ENCODE measurements around the gene ROPN1L. TPM values are rescaled to one million over a fixed set of nuclear protein-coding genes. Genes with fewer than 3 reads are reported as not detected.
A peak's percentile ranks its signal among the peaks of the same experiment; 100 is the strongest.

The ROPN1L gene
- total RNA-seq, 1 experiment from 2014 or later = 0.82 TPM

DNA sequence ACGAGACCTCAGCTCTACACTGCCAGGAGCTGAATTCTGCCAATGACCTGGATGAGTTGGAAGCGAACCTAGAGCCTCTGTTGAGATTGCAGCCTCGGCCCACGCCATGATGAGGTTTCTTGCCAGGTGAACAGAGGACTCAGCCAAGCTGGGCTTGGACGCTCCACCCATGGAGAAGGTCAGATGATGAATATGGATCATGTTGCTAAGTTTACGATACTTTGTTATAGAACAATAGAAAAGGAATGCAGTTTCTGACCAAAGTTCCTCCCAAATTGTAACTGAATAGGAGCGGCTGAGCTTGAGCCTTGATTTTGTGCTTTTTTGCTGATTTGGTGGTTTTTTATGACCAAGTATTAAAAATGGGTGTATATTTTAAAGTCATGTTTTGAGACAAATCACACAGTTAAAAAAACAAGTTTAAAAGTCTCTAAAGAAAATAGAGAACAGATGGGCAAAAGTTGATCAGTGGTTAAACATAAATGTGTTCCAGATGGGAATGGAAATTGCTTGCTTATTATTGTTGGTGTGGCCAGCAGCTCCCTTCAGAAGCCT lies 32.9 kb downstream of the ROPN1L start:
- TF ChIP-seq, protein P1, sequence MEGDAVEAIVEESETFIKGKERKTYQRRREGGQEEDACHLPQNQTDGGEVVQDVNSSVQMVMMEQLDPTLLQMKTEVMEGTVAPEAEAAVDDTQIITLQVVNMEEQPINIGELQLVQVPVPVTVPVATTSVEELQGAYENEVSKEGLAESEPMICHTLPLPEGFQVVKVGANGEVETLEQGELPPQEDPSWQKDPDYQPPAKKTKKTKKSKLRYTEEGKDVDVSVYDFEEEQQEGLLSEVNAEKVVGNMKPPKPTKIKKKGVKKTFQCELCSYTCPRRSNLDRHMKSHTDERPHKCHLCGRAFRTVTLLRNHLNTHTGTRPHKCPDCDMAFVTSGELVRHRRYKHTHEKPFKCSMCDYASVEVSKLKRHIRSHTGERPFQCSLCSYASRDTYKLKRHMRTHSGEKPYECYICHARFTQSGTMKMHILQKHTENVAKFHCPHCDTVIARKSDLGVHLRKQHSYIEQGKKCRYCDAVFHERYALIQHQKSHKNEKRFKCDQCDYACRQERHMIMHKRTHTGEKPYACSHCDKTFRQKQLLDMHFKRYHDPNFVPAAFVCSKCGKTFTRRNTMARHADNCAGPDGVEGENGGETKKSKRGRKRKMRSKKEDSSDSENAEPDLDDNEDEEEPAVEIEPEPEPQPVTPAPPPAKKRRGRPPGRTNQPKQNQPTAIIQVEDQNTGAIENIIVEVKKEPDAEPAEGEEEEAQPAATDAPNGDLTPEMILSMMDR (IDR thresholded peaks at IDR 0.05; ENCODE audit: unreplicated experiment) = no peak
- peaks cover 8% of the 10 kb centered on the region for H3K9me3 Mint-ChIP-seq (ENCODE audit: unreplicated experiment)
- CTCF ChIA-PET = interaction anchor here (0.6 to 1.0 kb wide), 2 partner anchors 54 to 708 kb away, joined by 3 to 4 read pairs; no protein-coding TSS in a partner anchor
- H3K4me1 Mint-ChIP-seq (ENCODE audit: insufficient read depth, unreplicated experiment) = peaks cover 13% of the 10 kb centered on the region
- no peak overlapping the region for H3K4me3 Mint-ChIP-seq (ENCODE audit: unreplicated experiment)
- intact Hi-C loops (cut with micrococcal nuclease) = no loop called here
- no TSS peak for BruUV-seq (replicated peaks)
- no peaks in the 10 kb centered on the region for H3K27me3 Mint-ChIP-seq (ENCODE audit: insufficient read depth, unreplicated experiment)
- no peaks in the 10 kb centered on the region for H3K36me3 Mint-ChIP-seq (ENCODE audit: insufficient read depth, unreplicated experiment)
- POLR2A ChIA-PET = no interaction called here
- H3K27ac Mint-ChIP-seq (ENCODE audit: low read depth, unreplicated experiment) = no peak overlapping the region
- DNase-seq (ENCODE audit: unreplicated experiment) = no peak

- CTCF ChIA-PET = interaction anchor here (1.0 to 1.1 kb wide), 2 partner anchors 24 to 152 kb away, joined by 3 to 4 read pairs; no protein-coding TSS in a partner anchor
Observed at GRCh38 chr5:10475931-10476676, 34.4 kb downstream of the ROPN1L start.

GRCh38 chr5:10476878-10477277 lies 35.2 kb downstream of the ROPN1L start:
- peaks cover 16% of the 10 kb centered on the region for H3K4me1 Mint-ChIP-seq (ENCODE audit: insufficient read depth, unreplicated experiment)
- H3K4me3 Mint-ChIP-seq (ENCODE audit: unreplicated experiment) = no peak overlapping the region
- intact Hi-C loops (cut with micrococcal nuclease) = no loop called here
- H3K36me3 Mint-ChIP-seq (ENCODE audit: insufficient read depth, unreplicated experiment) = no peaks in the 10 kb centered on the region
- H3K27me3 Mint-ChIP-seq (ENCODE audit: insufficient read depth, unreplicated experiment) = no peaks in the 10 kb centered on the region
- TF ChIP-seq, protein P1 (IDR thresholded peaks at IDR 0.05; ENCODE audit: unreplicated experiment) = no peak
- BruUV-seq (replicated peaks) = no TSS peak
- POLR2A ChIA-PET = interaction anchor here (1.0 kb wide), 1 partner anchor 11 kb away, joined by 6 read pairs; no protein-coding TSS in a partner anchor
- no peak for DNase-seq (ENCODE audit: unreplicated experiment)
- H3K9me3 Mint-ChIP-seq (ENCODE audit: unreplicated experiment) = peaks cover 8% of the 10 kb centered on the region
- H3K27ac Mint-ChIP-seq (ENCODE audit: low read depth, unreplicated experiment) = no peak overlapping the region
- CTCF ChIA-PET = interaction anchor here (1.0 to 1.1 kb wide), 3 partner anchors 21 to 151 kb away, joined by 3 to 4 read pairs (median 3); no protein-coding TSS in a partner anchor

More at GRCh38 chr5:10475931-10476676, 34.4 kb downstream of the ROPN1L start:
- POLR2A ChIA-PET = interaction anchor here (1.0 kb wide), 1 partner anchor 10 kb away, joined by 6 read pairs; no protein-coding TSS in a partner anchor
- no peaks in the 10 kb centered on the region for H3K27me3 Mint-ChIP-seq (ENCODE audit: insufficient read depth, unreplicated experiment)
- TF ChIP-seq, protein P1 (IDR thresholded peaks at IDR 0.05; ENCODE audit: unreplicated experiment) = no peak
- no peak overlapping the region for H3K27ac Mint-ChIP-seq (ENCODE audit: low read depth, unreplicated experiment)
- H3K4me3 Mint-ChIP-seq (ENCODE audit: unreplicated experiment) = no peak overlapping the region
- no peaks in the 10 kb centered on the region for H3K36me3 Mint-ChIP-seq (ENCODE audit: insufficient read depth, unreplicated experiment)
- peaks cover 16% of the 10 kb centered on the region for H3K4me1 Mint-ChIP-seq (ENCODE audit: insufficient read depth, unreplicated experiment)
- BruUV-seq (replicated peaks) = no TSS peak
- DNase-seq (ENCODE audit: unreplicated experiment) = no peak
- intact Hi-C loops (cut with micrococcal nuclease) = no loop called here
- H3K9me3 Mint-ChIP-seq (ENCODE audit: unreplicated experiment) = peaks cover 8% of the 10 kb centered on the region

GRCh38 chr5:10477943-10478342 lies 36.3 kb downstream of the ROPN1L start:
- DNase-seq (ENCODE audit: unreplicated experiment) = no peak
- intact Hi-C loops (cut with micrococcal nuclease) = no loop called here
- TF ChIP-seq, protein P1 (IDR thresholded peaks at IDR 0.05; ENCODE audit: unreplicated experiment) = no peak
- Mint-ChIP-seq H3K9me3 (ENCODE audit: unreplicated experiment) (peaks cover 6% of the 10 kb centered on the region), H3K4me1 (ENCODE audit: insufficient read depth, unreplicated experiment) (peaks cover 16% of the 10 kb centered on the region), H3K27me3 (ENCODE audit: insufficient read depth, unreplicated experiment) (no peaks in the 10 kb centered on the region), H3K4me3 (ENCODE audit: unreplicated experiment) (no peak overlapping the region), H3K27ac (ENCODE audit: low read depth, unreplicated experiment) (peak overlapping the region; percentile 50), H3K36me3 (ENCODE audit: insufficient read depth, unreplicated experiment) (no peaks in the 10 kb centered on the region)
- POLR2A ChIA-PET = interaction anchor here (0.5 to 1.9 kb wide), 4 partner anchors 16 to 123 kb away, joined by 3 to 18 read pairs (median 4); no protein-coding TSS in a partner anchor
- no TSS peak for BruUV-seq (replicated peaks)
- CTCF ChIA-PET = interaction anchor here (0.5 to 2.1 kb wide), 6 partner anchors 23 to 190 kb away, joined by 3 to 8 read pairs (median 4); no protein-coding TSS in a partner anchor
